Measurements from ENCODE around the gene SLX9.
A peak's percentile ranks its signal among the peaks of the same experiment; 100 is the strongest.

SLX9 gene

GRCh38 chr21:44998086-44998620 is 58.3 kb downstream of the SLX9 start:
- TF ChIP-seq CTCF (IDR thresholded peaks at IDR 0.05; ENCODE audit: low read length, missing control alignments) = no peak
- DNase-seq (ENCODE audit: low read depth) = no peak
- H3K4me3 ChIP-seq (replicated peaks; ENCODE audit: low read depth, low read length) = no peak overlapping the region

DNA sequence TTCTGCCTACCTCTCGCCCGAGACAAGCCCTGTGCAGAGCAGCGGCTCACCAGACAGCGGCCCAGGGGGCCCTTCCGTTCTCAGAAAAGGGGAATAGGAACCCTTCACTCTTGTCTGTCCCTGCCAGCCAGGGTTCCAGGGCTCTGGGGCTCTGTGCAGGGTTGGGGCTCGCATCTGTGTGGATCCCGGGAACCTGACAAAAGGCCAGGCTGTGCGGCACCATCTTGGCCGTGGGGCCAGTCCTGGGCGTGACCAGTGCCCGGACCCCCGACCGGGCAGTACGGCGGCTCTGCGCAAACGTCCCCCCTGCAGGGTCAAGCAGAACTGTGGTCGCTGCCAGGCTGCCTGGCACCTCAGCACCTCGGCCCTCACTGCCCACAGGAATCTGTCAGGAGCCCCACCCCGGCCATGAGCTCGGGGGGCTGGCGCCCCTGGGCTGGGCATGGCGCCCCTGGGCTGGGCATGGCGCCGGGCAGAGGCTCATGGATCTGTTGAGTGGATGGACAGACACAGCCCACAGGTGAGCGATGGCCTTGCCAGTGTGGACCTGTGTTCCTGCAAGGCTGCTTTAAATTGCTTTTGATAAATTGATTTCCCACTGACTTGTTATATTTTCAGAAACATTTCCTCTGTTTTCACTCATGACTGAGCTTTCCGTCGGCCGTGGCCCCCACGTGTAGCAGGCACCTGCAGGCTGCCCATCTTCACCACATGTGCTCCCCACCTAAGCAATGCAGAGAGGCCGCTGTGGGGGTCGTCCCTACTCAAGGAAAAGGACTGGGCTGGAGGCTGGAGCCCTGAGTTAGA is 59.0 kb downstream of the SLX9 start:
- DNase-seq (ENCODE audit: low read depth) = no peak
- no peak for TF ChIP-seq CTCF (IDR thresholded peaks at IDR 0.05; ENCODE audit: low read length, missing control alignments)
- no peak overlapping the region for H3K4me3 ChIP-seq (replicated peaks; ENCODE audit: low read depth, low read length)

DNA sequence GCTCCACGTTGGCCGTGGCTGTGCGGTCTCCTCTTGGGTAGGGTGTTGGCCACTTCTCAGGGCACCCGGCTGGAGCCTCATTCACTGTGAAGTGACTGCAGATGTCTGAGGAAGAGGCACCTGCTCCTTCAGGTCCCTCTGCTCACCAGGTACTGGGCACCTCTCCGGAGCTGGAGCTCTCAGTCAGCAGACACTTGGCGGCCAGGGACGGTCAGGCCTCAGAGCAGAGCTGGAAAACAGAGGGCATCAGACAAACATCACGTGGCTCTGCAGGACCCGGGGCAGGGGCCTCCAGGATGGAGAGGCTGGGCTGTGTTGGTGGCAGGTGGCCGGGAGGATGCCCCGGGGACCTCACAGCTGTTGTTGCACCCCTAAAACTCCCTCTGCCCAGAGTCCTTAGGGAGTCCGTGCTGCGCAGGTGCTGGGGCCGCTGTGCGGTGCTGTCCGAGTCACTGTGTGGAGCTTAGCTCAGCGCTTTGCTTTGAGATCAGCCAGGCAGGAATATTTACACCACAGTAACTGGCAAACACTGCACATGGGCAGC is 59.7 kb downstream of the SLX9 start:
- no peak for TF ChIP-seq CTCF (IDR thresholded peaks at IDR 0.05; ENCODE audit: low read length, missing control alignments)
- H3K4me3 ChIP-seq (replicated peaks; ENCODE audit: low read depth, low read length) = no peak overlapping the region
- DNase-seq (ENCODE audit: low read depth) = no peak

DNA sequence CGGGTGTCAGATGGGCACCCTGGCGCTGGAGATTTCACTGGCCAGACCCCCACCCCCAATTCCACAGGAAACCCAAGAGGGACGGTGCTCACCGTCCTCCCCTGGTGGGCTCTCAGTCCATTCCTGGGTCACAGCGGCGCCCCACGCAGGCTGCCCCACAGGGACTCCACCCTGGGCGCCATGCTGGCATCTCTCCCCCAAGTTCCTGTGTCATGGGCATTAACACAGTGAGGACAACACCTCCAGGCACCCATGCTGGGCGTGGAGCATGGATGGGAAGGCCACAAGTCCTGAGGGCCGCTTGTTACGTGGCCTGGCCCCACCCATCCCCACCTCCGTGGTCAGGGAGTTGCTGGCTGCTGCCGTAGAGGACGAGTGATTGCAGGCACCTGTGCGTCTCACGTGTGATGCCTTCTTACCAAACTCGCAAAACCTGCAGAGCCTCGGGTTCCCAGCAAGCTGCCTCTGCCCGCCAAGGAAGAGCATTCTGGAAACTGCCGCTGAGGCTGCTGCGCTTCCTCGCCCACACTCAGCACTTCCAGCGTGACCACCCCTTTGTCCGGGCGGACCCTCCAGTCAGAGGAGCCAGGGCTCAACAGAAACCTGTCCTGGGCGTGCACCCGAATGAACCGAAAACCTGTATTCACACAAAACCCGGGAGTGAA is 60.3 kb downstream of the SLX9 start:
- H3K4me3 ChIP-seq (replicated peaks; ENCODE audit: low read depth, low read length) = no peak overlapping the region
- TF ChIP-seq CTCF (IDR thresholded peaks at IDR 0.05; ENCODE audit: low read length, missing control alignments) = no peak
- no peak for DNase-seq (ENCODE audit: low read depth)

DNA sequence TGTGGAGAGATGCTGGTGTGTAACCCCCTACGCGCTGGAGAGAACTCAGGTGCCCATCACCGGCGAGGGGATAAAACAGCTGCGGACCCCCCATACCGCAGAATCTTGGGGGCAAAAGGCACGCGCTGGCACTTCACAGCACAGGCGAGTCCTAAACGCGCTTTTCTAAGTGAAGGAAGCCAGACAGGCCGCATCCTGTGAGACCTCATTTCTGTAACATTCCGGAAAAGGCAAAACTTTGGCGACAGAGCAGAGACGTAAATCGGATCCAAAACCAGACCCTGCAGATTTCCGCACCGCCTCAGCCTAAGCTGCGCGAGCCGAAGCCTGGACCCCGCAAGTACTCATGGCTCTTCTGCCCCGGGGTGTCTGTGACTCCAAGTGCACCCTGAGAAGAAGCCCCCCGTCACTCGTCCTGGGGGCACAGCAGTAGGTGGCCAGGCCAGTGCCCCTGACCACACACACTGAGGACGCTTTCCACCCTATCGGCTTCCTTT is 60.9 kb downstream of the SLX9 start:
- no peak overlapping the region for H3K4me3 ChIP-seq (replicated peaks; ENCODE audit: low read depth, low read length)
- peak; percentile 13 for DNase-seq (ENCODE audit: low read depth)
- TF ChIP-seq CTCF (IDR thresholded peaks at IDR 0.05; ENCODE audit: low read length, missing control alignments) = no peak

GRCh38 chr21:45001134-45002095 is 61.6 kb downstream of the SLX9 start:
- TF ChIP-seq CTCF (IDR thresholded peaks at IDR 0.05; ENCODE audit: low read length, missing control alignments) = no peak
- no peak overlapping the region for H3K4me3 ChIP-seq (replicated peaks; ENCODE audit: low read depth, low read length)
- DNase-seq (ENCODE audit: low read depth) = peak; percentile 70

Data from fibroblast of pulmonary artery (primary cell).